ENCODE results near the gene ZXDC.

The ZXDC gene

GRCh38 chr3:126436826-126437717 lies 38.6 kb downstream of the ZXDC start:
- DNase-seq: no peak

DNA sequence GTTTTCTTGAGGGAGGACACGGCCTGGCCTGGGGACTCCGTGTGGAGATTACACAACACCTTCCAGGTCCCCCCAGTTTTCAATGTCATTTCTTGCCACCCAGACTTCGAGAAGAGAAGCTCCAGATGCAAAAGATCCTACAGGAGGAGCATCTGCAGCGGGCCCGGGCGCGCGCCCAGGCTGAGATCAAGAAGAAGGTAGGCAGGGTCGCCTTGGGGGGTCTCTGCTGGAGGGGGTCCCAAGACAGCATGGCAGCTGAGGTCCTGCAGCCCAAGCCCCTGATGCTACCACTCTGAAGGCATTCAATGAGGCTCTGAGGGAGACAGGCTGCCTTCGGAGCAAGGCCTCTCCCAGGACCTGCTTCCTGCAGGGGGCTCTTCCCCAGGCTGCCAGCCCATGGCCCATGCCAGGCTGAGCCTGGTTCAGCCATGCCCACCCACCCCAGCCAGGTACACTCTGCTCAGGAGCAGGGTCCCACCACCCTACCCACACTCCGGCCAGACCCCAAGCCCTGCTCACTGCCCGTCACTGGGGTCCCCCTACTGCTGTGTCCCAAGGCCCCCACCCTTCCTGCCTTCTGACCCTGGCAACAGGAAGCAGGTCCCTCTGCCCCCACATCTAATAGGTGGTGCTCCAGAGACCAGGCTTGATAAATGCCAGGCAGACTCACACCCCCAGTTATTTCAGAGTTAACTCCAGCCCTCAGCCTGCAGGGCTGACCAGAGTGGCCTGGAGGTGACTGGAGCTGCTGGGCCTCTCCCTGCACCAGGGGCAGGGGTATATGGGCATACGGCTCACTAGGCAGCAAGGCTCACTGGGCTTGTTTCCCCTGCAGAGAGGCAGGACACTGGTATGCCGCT lies 40.0 kb downstream of the ZXDC start:
- no peak for DNase-seq

- DNase-seq: no peak
These were observed 40.7 kb downstream of the ZXDC start for GRCh38 chr3:126434931-126435411.

DNA sequence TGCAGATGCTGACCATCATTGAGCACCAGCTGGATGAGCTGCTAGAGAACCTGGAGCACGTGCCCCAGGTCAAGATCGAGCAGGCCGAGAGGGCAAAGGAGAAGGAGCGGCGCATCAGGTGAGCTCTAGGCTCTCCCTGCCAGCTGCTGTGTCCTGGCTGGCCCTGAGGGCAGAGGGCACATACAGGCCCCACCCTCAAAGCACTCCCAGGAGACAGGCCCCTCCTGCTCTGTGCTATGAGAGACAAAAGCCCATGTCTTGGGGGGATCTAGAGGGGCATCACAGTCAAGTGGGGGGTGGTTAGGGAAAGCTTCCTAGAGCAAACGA lies 41.5 kb downstream of the ZXDC start:
- no peak for DNase-seq

DNA sequence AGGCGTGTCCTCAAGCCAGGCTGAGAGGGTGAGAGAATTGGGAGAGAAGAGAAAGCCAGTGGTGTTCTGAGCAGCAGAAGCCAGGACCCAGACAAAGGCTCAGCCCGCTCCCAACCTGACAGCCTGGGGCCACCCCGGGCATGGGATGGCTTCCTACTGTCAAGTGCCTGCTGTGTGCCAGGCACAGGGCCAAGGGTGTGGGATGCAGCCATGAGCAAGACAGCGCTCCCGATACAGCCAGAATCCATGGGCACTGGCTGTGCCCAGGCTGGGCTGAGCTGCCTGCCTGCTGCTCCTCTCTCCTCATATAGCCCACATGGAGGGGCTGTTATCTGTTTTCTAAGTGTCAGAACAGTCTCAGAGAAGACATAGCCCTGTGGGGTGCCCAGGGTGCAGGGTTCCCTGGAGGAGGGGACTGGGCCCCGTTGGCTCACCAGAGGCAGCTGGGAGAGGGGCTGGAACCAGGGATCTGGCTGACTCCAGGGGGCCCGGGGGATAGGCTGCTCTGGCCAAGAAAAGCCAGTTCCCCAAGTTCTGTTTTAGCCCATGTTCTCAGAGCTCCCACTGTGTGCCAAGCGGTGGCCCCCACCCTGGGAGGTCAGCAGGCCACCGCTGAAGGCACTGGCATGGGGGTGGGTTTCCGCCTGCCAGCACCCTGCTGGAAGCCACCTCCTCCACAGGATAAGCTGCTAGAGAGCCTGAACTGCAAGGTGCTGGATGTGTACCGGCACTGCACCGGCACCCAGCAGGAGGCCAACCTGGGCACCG lies 42.0 kb downstream of the ZXDC start:
- peak in 1 of 56 donors; percentile 13 for DNase-seq

DNA sequence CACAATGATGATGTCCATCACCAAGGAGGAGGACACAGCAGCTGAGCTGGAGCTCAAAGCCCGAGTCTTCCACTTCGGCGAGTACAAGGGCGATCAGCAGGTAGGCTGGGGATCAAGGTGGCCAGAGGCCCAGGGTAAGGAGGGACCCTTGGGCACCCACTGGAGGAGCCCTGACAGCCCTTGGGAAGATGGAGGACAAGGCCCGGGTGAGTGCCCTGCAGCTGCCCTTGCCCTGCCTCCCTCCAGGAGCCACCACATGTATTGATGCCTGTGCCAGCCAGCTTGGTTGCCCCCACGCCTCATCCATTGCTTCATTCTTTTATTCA lies 42.6 kb downstream of the ZXDC start:
- no peak for DNase-seq

- no peak for DNase-seq
These were observed 43.2 kb downstream of the ZXDC start for GRCh38 chr3:126432361-126433104.

GRCh38 chr3:126431103-126431534 lies 44.6 kb downstream of the ZXDC start:
- DNase-seq: no peak

DNA sequence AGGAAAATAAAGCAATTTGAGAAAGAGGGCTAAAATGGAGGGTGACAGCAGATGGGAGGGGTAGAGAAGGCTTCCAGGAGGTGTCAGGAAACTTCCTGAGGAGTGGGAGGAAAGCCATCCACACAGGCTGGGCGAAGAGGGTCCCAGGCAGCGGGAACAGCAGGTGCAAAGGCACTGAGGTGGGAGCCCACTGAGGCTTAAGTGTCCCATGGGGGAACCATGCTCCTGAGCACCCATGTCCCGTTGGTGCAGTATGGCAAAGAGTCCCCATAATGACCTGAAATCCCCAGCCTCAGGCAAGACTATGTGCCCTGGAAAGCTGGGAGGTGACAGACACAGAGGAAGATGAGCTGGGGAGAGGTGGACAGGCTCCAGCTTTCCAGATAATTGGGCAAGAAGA lies 50.9 kb downstream of the ZXDC start:
- no peak for DNase-seq

GRCh38 chr3:126424039-126424717 lies 51.5 kb downstream of the ZXDC start:
- no peak for DNase-seq

DNA sequence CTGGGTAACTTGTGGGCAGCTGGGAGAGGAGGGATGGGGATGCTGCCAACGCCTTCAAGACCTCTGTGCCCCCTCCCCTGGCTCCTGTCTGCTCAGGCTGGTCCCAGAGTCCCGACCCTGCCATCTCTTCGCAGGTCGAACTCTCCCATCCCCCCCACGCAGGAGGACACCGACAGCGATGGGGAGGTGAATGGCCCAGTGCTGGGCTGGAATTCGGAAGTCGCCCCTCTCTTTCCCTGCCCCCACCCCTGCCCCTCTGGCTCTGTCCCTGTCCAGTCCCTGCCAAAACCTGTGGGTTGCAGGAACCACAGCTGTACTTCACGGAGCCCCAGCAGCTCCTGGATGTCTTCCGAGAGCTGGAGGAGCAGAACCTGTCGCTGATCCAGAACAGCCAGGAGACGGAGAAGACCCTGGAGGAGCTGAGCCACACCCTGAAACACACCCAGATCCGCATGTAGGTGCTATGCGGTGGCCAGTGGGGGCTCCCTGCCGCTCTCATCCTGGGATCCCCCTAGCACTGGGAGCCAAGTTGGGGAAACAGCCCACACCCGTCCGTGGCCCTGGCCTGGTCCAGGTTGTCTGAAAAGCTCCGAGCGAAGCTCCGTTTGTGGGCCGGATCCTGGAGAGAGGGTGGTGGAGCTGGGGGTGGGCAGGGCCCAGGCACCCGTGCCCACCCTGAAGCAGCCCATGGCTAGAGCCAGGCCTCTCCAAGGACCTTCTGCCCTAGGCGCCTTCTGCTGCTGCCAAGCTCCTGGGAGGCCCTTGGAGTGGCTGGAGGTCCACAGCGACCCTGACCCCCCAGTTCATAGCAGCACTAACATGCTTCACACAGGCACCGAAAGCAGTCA lies 52.3 kb downstream of the ZXDC start:
- no peak for DNase-seq

DNA sequence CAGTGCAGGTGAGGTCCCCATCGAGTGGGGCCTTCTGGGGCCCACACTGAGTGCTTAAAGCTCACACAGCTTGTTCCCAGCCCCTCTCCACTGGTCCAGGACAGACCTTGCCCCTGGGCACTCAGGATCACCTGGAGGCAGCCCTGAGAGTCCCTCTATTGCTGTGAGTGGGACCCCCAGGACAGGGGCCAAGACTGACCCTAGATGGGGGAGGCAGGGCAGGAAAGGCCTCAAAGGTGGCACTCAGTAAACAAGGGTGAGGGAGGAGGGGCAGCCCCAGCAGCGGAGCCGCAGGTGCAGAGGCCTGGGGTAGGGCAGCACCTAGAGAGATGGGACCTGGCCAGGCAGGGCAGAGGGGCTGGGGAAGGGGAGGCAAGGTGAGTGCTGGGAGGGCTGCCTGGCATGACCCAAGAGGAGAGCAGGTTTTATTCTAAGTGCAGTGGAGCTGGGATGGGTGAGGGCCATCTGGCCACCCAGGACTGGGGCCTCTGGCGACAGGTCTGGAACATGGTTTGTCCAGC lies 53.1 kb downstream of the ZXDC start:
- no peak for DNase-seq

DNA sequence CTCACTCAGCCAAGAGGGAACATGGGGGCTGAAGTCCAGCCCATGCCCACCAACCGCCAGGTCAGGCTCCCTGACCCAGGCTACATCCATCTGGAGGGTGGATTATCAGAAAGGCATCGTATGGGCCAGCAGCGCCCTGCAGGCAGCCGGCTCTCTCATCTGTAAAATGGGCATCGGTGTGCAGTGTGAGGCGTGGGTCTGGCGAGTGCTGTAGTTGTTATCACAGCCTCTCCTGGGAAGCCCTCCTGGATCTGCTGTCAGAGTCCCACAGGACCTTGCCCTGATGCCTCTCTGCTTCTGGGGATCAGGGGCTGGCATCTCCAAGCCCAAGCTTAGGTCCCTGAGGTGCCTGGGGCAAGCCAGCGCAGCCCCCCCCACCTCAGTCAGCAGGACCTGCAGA lies 53.6 kb downstream of the ZXDC start:
- no peak for DNase-seq

DNA sequence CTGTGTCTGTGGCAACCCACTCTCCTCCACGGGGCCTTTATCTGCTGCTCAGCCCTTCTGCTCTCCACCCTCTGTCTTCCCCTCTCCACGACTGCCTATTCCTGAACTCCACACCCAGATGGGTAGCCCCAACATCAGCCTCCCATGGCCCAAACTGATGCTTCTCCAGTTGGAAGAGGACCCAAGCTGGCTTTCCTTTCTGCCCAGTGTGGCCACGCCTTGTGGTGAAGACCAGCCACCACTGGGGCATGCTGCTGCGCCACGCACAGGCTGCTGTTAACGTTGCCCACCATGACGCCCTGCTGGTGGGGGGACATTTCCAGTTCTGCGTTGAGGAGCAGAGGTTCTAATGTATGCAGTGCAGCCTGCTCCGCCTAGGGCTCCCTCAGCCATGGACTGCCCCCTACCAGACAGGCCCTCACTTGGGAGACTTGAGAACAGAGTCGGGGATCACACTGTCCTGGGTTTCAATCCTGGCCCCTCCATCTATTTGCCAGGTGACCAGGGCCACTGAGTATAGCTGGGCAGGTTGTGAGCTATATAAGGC lies 54.0 kb downstream of the ZXDC start:
- no peak for DNase-seq

DNA sequence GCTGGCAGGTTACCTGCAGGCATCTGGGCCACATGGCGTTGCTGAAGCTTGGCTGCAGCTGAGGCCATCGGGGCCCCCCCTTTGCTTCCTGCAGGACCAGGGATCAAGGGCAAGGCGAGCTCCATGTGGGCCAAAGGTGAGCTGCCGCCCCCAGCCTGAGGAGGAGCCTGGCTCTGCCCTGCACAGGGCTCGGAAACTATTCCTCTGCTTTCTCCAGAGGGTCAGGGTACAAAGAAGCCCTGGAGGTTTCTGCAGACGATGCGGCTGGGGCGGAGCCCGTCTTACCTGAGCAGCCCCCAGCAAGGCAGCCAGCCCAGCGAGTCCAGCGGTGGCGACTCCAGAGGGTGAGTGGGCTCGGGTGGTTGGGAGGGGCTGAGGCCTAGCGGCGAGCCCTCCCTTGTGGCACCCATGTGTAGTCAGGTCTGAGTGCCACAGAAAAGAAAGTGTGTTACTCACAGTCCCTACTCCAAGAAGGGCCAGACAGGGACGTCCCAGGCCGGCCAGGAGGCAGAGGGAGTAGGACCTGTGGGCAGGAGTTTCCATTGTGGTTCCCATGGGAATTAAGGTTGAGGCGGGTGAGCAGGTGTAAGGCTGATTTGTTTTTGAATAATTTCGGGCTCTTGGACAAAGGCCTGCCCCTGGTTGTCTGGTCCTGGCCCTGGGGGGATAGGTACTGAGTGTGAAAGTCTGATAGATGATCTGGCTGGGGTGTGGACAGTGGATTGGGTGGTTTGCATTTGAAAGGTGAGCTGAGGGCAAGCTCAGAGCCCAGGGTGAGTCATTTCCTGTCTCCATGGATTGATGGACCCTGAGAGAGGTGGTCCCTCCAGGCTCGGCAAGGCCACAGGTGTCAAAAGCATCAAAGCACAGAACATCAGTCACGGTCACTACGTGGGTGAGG lies 55.6 kb downstream of the ZXDC start:
- no peak for DNase-seq

GRCh38 chr3:126419151-126419703 lies 56.5 kb downstream of the ZXDC start:
- no peak for DNase-seq

DNA sequence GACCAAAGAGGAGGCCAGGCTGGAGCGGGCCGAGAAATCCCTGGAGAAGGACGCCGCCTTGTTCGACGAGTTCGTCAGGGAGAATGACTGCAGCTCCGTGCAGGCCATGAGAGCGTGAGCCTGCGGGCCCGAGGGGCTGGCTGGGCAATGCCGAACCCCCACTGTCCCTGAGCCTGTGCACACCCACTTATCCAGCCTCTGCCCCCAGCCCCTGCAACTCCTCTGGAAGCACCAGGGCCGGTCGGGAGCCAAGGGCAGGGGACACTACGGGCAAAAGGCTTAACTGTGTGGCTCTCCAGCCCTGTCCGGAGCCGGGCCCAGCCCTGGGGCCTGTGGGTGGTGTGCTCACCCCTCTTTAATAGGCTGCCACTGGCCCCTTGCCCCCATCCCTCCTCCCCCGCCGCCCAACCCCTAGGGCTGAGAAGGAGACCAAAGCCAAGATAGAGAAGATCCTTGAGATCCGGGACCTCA lies 57.0 kb downstream of the ZXDC start:
- DNase-seq: no peak
